Measurements from ENCODE around the gene PLEKHD1. TPM values are rescaled to one million over a fixed set of nuclear protein-coding genes. Genes with fewer than 3 reads are reported as not detected.

Gene PLEKHD1
- total RNA-seq, 4 donors from 2014 or later, result not detected

GRCh38 chr14:69483765-69484443 lies 624 bp upstream of the PLEKHD1 start:
- peaks cover 0 to 17% (median 7%) of the 10 kb centered on the region in 4 donors for H3K4me1 ChIP-seq
- no peak for DNase-seq
- no peaks in the 10 kb centered on the region for H3K9me3 ChIP-seq
- peaks cover 0 to 21% of the 10 kb centered on the region in 2 donors for H3K27me3 ChIP-seq
- H3K4me3 ChIP-seq, result peak overlapping the region in 3 of 4 donors; percentile 2 to 44 (median 35)
- H3K36me3 ChIP-seq, result no peaks in the 10 kb centered on the region
- TF ChIP-seq CTCF (IDR thresholded peaks at IDR 0.05) (no peak), POLR2A (IDR thresholded peaks at IDR 0.05) (no peak)
- H3K27ac ChIP-seq, result no peak overlapping the region

GRCh38 chr14:69485315-69485660 lies 760 bp downstream of the PLEKHD1 start:
- Histone ChIP-seq H3K27ac (no peak overlapping the region), H3K9me3 (no peaks in the 10 kb centered on the region), H3K27me3 (peaks cover 0 to 21% of the 10 kb centered on the region in 2 donors), H3K4me1 (peaks cover 0 to 17% (median 7%) of the 10 kb centered on the region in 4 donors), H3K4me3 (no peak overlapping the region), H3K36me3 (no peaks in the 10 kb centered on the region)
- no peak for TF ChIP-seq CTCF (IDR thresholded peaks at IDR 0.05)
- TF ChIP-seq POLR2A (IDR thresholded peaks at IDR 0.05), result no peak
- DNase-seq, result no peak

GRCh38 chr14:69485701-69486100 lies 1.2 kb downstream of the PLEKHD1 start:
- no peak overlapping the region for H3K27ac ChIP-seq
- H3K9me3 ChIP-seq, result no peaks in the 10 kb centered on the region
- TF ChIP-seq POLR2A (IDR thresholded peaks at IDR 0.05) (no peak), CTCF (IDR thresholded peaks at IDR 0.05) (no peak)
- no peak for DNase-seq
- H3K4me1 ChIP-seq, result peaks cover 0 to 17% (median 7%) of the 10 kb centered on the region in 4 donors
- H3K36me3 ChIP-seq, result no peaks in the 10 kb centered on the region
- H3K4me3 ChIP-seq, result no peak overlapping the region
- peaks cover 0 to 21% of the 10 kb centered on the region in 2 donors for H3K27me3 ChIP-seq

GRCh38 chr14:69487226-69487625 lies 2.7 kb downstream of the PLEKHD1 start:
- Histone ChIP-seq H3K27me3 (peaks cover 0 to 21% of the 10 kb centered on the region in 2 donors), H3K27ac (no peak overlapping the region)
- DNase-seq, result no peak

GRCh38 chr14:69487771-69488170 lies 3.2 kb downstream of the PLEKHD1 start:
- H3K4me3 ChIP-seq, result no peak overlapping the region
- H3K4me1 ChIP-seq, result peaks cover 0 to 17% (median 7%) of the 10 kb centered on the region in 4 donors
- H3K9me3 ChIP-seq, result no peaks in the 10 kb centered on the region
- TF ChIP-seq CTCF (IDR thresholded peaks at IDR 0.05), result no peak
- no peak for TF ChIP-seq POLR2A (IDR thresholded peaks at IDR 0.05)
- peaks cover 0 to 21% of the 10 kb centered on the region in 2 donors for H3K27me3 ChIP-seq
- no peak for DNase-seq
- no peak overlapping the region for H3K27ac ChIP-seq
- H3K36me3 ChIP-seq, result no peaks in the 10 kb centered on the region

More at GRCh38 chr14:69487226-69487625, 2.7 kb downstream of the PLEKHD1 start:
- Histone ChIP-seq H3K4me1 (peaks cover 0 to 17% (median 7%) of the 10 kb centered on the region in 4 donors), H3K9me3 (no peaks in the 10 kb centered on the region), H3K36me3 (no peaks in the 10 kb centered on the region), H3K4me3 (no peak overlapping the region)
- TF ChIP-seq CTCF (IDR thresholded peaks at IDR 0.05) (no peak), POLR2A (IDR thresholded peaks at IDR 0.05) (no peak)

All from Peyer's patch (tissue), 4 donors.